Measurements from ENCODE around the gene CUL5.
"Not testable (repeated sequence)": the region's sequence is repeated elsewhere in the genome, so short reads cannot be mapped to it uniquely, and the experiment has no call there.

The CUL5 gene

DNA sequence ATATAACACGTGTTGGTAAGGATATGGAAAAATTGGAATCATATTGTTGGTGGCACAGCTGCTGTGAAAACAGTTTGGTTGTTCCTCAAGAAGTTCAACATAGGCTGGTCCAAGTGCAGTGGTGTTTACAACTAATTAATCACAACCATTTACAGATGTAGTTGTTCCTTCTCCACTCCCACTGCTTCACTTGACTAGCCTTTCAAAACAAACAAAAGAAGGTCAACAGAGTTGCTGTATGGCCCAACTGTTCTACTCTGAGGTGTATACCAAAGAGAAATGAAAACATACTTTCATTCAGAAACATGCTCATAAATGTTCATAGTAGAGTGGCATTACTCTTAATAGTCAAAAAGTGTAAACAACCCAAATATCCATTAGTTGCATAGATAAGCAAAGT, 76.1 kb downstream of the CUL5 start:
- no peak for DNase-seq (ENCODE audit: insufficient read length)
- no peak for FAIRE-seq
- no peak for TF ChIP-seq POLR2AphosphoS5 (IDR thresholded peaks at IDR 0.05; ENCODE audit: low read depth, low read length)
- TF ChIP-seq POLR2A (IDR thresholded peaks at IDR 0.05; ENCODE audit: low read depth, low read length) = no peak
- no peak for TF ChIP-seq TAF1 (IDR thresholded peaks at IDR 0.05; ENCODE audit: borderline replicate concordance, low read depth, low read length)

DNA sequence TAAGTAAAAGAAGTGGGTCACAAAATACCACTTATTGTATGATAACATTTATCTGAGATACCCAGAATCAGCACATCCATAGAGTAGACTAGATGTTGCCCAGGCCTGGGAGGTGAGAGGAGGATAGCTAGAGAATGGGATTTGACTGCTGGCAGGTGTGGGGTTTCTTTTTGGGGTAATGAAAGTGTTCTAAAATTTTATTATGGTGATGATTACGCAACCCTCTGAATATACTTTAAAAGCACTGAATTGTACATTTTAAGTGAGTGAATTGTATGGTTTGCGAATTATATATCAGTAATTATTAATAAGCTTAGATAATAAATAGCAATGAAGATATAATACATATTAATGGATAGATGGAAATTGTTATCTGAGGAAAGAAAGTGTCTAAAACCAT, 77.0 kb downstream of the CUL5 start:
- no peak for FAIRE-seq
- DNase-seq (ENCODE audit: insufficient read length) = no peak
- TF ChIP-seq POLR2AphosphoS5 (IDR thresholded peaks at IDR 0.05; ENCODE audit: low read depth, low read length) (no peak), TAF1 (IDR thresholded peaks at IDR 0.05; ENCODE audit: borderline replicate concordance, low read depth, low read length) (no peak), POLR2A (IDR thresholded peaks at IDR 0.05; ENCODE audit: low read depth, low read length) (no peak)

DNA sequence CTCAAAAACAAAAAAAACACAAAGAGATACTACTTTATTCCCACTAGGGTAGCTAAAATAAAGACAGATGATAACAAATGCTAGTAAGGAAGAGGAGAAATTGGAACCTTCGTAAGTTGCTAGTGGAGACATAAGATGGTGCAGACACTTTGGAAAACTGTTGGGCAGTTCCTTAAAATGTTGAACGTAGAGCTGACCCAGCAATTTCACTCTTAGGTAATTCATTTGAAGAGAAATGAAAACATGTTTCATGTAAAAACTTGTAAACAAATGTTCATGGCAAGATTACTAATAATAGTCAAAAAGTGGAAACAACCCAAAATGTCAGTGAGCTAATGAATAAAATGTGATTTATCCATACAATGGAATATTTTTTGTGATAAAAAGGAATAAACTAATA, 83.4 kb downstream of the CUL5 start:
- FAIRE-seq = no peak

DNA sequence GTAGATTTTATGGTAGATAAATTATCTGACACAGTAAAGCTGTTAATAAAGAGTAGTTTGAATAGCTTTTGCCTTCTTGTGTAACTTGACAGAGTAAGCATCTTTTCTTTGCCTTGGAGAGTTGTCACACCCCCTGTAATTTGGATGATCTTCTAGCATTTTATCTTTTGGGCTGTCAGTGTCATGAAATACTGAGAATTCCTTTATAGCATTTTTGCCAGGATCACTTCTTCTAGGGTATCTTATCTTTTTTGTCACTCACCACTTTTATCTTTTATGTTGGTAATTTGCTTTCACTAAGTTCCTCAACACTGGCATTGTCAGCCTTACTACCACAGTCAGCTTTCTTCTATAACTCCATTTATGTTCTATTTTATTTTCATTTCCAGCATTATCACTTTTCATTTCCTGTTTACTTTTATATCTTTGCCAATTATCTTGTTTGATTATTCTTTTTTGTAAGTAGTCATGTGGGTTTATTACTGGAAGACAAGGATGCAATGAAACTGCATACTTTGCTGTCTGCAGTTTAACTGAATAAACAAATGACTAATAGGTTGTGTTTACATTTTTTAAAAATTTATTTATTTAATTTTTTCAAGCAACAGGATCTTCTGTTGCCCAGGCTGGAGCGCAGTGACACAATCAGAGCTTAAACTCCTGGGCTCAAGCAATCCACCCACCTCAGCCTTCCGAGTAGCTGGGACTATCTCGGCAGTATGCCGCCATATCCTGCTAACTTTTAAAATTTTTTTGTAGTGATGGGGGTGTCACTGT, 84.6 kb downstream of the CUL5 start:
- TF ChIP-seq POLR2A (IDR thresholded peaks at IDR 0.05; ENCODE audit: low read depth, low read length) = no peak
- no peak for TF ChIP-seq TAF1 (IDR thresholded peaks at IDR 0.05; ENCODE audit: borderline replicate concordance, low read depth, low read length)
- no peak for TF ChIP-seq POLR2AphosphoS5 (IDR thresholded peaks at IDR 0.05; ENCODE audit: low read depth, low read length)
- FAIRE-seq = no peak
- no peak for DNase-seq (ENCODE audit: insufficient read length)

More for the DNA sequence above, 83.4 kb downstream of the CUL5 start:
- no peak for DNase-seq (ENCODE audit: insufficient read length)
- TF ChIP-seq POLR2AphosphoS5 (IDR thresholded peaks at IDR 0.05; ENCODE audit: low read depth, low read length) (no peak), TAF1 (IDR thresholded peaks at IDR 0.05; ENCODE audit: borderline replicate concordance, low read depth, low read length) (no peak), POLR2A (IDR thresholded peaks at IDR 0.05; ENCODE audit: low read depth, low read length) (no peak)

DNA sequence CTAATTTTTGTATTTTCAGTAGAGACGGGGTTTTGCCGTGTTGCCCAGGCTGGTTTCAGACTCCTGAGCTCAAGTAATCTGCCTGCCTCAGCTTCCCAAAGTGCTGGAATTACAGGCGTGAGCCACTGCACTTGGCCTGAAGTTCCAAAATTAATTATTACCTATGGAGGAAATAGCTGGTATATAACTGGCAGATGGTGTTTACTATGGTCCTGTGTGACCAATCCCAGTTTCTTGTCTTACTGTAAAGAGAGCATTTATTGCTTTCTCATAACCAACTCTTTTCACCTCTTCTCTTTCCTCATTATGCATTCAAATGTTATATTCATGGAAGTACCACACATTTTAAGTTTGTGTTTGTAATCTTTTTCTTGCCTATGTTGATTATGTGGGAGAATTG, 88.5 kb downstream of the CUL5 start:
- FAIRE-seq = no peak
- TF ChIP-seq POLR2AphosphoS5 (IDR thresholded peaks at IDR 0.05; ENCODE audit: low read depth, low read length) (no peak), TAF1 (IDR thresholded peaks at IDR 0.05; ENCODE audit: borderline replicate concordance, low read depth, low read length) (no peak), POLR2A (IDR thresholded peaks at IDR 0.05; ENCODE audit: low read depth, low read length) (no peak)
- no peak for DNase-seq (ENCODE audit: insufficient read length)

DNA sequence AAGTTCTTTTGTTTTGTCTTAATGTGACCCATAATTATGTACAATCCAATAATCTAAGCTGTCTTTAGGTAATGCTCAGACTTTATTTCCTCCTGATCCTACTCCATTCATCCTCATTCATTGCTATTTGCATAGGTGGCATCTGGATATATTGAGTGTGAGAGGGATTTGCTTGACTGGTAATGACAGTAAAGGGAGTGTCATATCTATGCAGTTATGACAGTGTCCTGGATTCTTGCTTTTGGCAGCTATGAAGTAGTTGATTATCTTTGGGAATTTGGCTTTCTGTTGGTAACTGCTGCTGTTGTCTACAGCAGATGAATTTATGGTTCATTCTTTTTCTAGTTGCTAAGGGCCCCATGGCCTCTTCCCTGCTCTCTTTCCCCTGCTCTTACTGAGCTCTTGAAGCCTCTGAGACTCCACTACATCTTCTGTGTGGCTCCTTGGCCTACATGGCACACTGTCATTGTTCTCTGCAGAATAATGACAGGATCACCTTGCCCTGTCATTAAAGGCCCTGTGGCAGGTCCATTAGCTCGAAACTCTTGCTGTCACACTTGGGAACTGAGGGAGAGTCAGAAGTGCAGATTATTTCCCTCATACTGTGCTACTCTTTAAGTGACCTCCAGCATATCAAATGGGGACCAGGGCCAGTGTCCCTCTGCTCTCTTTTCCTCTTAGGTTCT, 92.5 kb downstream of the CUL5 start:
- DNase-seq (ENCODE audit: insufficient read length) = no peak
- FAIRE-seq = no peak
- TF ChIP-seq POLR2A (IDR thresholded peaks at IDR 0.05; ENCODE audit: low read depth, low read length) = no peak
- no peak for TF ChIP-seq POLR2AphosphoS5 (IDR thresholded peaks at IDR 0.05; ENCODE audit: low read depth, low read length)
- TF ChIP-seq TAF1 (IDR thresholded peaks at IDR 0.05; ENCODE audit: borderline replicate concordance, low read depth, low read length) = no peak

DNA sequence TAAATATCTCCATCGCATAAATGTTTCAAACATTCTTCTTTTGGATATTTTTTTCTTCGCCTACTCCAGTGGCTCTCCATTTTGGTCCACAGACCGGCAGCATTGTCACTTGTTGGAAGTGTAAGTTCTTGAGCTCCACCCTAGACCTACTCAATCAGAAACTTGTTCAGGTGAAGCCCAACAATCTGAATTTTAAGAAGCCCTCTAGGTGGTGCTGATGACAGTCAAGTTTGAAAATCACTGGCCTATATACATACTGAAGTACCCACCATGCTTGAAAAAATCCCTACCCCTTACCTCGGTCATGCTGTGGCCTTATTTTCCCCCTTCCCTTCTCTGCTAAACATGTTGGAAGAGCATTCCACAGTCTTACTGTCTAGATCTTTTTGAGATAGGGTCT, 102.4 kb downstream of the CUL5 start:
- DNase-seq (ENCODE audit: insufficient read length) (no peak), FAIRE-seq (no peak)
- no peak for TF ChIP-seq POLR2AphosphoS5 (IDR thresholded peaks at IDR 0.05; ENCODE audit: low read depth, low read length)
- no peak for TF ChIP-seq POLR2A (IDR thresholded peaks at IDR 0.05; ENCODE audit: low read depth, low read length)
- TF ChIP-seq TAF1 (IDR thresholded peaks at IDR 0.05; ENCODE audit: borderline replicate concordance, low read depth, low read length) = no peak

DNA sequence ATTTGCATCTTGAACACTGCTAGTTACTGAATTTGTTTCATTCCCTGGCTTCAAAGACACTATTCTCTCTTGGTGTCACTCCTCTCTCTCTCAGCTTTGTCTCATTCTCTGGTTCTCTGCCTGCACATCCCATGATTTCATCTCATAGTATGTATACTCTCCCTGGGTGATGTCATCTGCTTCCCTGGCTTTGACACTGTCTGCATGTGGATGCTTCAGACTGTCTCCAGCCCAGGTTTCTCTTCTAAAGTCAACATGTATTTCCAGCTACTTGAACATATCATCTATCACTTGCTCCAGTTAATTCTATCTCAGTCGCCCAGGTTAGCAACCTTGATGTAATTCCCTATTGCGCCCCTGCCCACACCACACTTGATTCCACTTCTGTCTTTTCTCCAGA, 103.4 kb downstream of the CUL5 start:
- FAIRE-seq = peak; percentile 30
- DNase-seq (ENCODE audit: insufficient read length) = no peak
- TF ChIP-seq TAF1 (IDR thresholded peaks at IDR 0.05; ENCODE audit: borderline replicate concordance, low read depth, low read length) = no peak
- no peak for TF ChIP-seq POLR2AphosphoS5 (IDR thresholded peaks at IDR 0.05; ENCODE audit: low read depth, low read length)
- TF ChIP-seq POLR2A (IDR thresholded peaks at IDR 0.05; ENCODE audit: low read depth, low read length) = no peak

DNA sequence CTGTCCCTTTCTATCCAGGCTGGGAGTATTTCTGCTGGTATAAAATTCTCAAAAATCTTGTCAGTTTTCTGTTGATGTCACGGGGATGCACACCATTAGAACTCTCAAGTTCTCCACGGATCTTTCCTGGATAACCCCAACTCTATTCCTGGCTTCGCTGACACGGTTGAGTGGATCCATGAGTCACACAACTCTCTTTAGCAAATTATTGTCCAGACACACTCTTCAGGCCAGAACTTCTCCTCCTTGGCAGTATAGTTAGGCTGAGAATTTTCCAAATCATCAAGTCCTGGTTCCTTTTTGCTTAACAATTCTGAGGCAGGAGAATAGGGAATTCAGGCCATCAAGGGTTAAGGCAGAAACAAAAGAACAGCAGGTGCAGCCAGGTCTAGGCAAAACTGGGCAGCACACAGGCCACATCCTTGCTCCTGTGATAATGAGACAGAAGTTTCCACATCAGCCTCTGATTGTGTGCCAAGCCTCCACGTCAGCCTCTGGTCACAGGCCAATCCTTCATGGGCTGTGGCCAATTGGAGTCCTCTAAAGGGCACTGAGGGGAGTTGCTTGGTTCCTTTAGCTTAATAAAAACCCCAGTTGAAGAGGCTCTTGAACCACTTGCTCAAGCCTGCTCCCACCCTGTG, 106.9 kb downstream of the CUL5 start:
- no peak for TF ChIP-seq TAF1 (IDR thresholded peaks at IDR 0.05; ENCODE audit: borderline replicate concordance, low read depth, low read length)
- no peak for TF ChIP-seq POLR2A (IDR thresholded peaks at IDR 0.05; ENCODE audit: low read depth, low read length)
- no peak for TF ChIP-seq POLR2AphosphoS5 (IDR thresholded peaks at IDR 0.05; ENCODE audit: low read depth, low read length)
- FAIRE-seq (peak; percentile 62), DNase-seq (ENCODE audit: insufficient read length) (no peak)

DNA sequence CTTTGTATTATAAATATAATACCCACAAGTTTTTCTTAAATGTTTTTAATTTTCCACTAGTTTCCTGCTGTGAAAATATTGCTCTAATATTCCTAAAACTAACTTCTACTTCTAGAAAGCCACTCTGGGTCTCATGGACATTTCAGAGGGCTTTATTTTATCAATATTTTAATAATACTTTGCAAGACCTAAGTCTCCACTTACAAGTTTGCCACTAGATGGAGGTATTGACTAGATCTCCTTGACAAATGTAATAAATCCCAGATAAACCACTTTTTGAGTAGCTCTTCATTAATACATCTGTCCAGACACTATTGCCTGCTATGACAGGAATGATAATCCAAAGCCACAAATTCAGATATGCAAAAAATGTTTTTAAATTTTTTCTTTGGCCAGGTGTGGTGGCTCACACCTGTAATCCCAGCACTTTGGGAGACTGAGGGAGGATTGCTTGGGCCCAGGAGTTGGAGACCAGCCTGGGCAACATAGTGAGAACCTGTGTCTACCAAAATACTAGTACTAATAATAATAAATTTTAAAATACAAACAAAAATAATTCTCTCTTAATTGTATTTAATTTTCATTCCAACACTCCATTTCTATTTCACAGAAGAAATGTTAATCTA, 109.2 kb downstream of the CUL5 start:
- FAIRE-seq (peak; percentile 48), DNase-seq (ENCODE audit: insufficient read length) (no peak)
- TF ChIP-seq POLR2AphosphoS5 (IDR thresholded peaks at IDR 0.05; ENCODE audit: low read depth, low read length) (no peak), TAF1 (IDR thresholded peaks at IDR 0.05; ENCODE audit: borderline replicate concordance, low read depth, low read length) (no peak), POLR2A (IDR thresholded peaks at IDR 0.05; ENCODE audit: low read depth, low read length) (no peak)

DNA sequence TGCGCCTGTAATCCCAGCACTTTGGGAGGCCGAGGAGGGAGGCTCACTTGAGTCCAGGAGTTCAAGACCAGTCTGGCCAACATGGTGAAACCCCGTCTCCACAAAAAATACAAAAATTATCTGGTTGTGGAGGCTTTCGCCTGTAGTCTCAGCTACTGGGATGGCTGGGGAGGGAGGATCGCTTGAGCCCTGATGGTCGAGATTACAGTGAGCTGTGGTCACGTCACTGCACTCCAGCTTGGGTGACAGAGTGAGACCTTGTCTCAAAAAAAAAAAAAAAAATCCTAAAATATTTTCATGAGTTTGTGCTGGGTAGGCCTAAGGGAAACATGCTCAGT, 112.2 kb downstream of the CUL5 start:
- DNase-seq (ENCODE audit: insufficient read length); FAIRE-seq: not testable (repeated sequence)
